Measurements from ENCODE around the gene MSX2.

DNA sequence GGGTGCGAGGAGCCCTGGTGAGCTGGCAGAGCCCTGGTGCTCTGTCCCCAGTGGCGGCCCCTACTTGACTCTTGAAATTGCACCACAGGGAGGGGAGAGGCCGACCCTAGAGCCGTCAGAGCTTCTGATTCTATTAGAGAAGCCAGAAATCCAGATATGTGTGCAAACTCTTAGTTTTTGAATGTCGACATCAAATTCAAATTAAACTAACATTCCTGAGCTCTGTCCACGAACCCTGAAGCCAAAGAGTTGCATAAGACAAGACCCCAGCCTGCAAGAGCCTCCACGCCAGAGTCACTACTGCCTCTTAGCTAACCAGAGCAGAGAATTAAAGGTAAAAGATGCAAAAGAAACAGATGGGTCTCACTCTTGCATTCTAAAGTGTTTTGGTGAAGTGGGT lies 29.8 kb upstream of the MSX2 start:
- TF ChIP-seq EZH2 (IDR thresholded peaks at IDR 0.05): no peak
- TF ChIP-seq, protein P1, sequence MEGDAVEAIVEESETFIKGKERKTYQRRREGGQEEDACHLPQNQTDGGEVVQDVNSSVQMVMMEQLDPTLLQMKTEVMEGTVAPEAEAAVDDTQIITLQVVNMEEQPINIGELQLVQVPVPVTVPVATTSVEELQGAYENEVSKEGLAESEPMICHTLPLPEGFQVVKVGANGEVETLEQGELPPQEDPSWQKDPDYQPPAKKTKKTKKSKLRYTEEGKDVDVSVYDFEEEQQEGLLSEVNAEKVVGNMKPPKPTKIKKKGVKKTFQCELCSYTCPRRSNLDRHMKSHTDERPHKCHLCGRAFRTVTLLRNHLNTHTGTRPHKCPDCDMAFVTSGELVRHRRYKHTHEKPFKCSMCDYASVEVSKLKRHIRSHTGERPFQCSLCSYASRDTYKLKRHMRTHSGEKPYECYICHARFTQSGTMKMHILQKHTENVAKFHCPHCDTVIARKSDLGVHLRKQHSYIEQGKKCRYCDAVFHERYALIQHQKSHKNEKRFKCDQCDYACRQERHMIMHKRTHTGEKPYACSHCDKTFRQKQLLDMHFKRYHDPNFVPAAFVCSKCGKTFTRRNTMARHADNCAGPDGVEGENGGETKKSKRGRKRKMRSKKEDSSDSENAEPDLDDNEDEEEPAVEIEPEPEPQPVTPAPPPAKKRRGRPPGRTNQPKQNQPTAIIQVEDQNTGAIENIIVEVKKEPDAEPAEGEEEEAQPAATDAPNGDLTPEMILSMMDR (IDR thresholded peaks at IDR 0.05 in 2 of 3, conservative IDR thresholded peaks at IDR 0.05 in 1 of 3; ENCODE audit: borderline replicate concordance in 1 of 3, insufficient read depth in 1 of 3, low read depth in 2 of 3, low read length in 2 of 3): no peak
- no peak for TF ChIP-seq RAD21 (IDR thresholded peaks at IDR 0.05; ENCODE audit: low read depth)
- TF ChIP-seq POLR2AphosphoS5 (IDR thresholded peaks at IDR 0.05; ENCODE audit: low read depth, low read length): no peak
- TF ChIP-seq YY1 (IDR thresholded peaks at IDR 0.05; ENCODE audit: extremely low read depth, insufficient replicate concordance, low read depth, low read length): no peak
- TF ChIP-seq, protein P2, sequence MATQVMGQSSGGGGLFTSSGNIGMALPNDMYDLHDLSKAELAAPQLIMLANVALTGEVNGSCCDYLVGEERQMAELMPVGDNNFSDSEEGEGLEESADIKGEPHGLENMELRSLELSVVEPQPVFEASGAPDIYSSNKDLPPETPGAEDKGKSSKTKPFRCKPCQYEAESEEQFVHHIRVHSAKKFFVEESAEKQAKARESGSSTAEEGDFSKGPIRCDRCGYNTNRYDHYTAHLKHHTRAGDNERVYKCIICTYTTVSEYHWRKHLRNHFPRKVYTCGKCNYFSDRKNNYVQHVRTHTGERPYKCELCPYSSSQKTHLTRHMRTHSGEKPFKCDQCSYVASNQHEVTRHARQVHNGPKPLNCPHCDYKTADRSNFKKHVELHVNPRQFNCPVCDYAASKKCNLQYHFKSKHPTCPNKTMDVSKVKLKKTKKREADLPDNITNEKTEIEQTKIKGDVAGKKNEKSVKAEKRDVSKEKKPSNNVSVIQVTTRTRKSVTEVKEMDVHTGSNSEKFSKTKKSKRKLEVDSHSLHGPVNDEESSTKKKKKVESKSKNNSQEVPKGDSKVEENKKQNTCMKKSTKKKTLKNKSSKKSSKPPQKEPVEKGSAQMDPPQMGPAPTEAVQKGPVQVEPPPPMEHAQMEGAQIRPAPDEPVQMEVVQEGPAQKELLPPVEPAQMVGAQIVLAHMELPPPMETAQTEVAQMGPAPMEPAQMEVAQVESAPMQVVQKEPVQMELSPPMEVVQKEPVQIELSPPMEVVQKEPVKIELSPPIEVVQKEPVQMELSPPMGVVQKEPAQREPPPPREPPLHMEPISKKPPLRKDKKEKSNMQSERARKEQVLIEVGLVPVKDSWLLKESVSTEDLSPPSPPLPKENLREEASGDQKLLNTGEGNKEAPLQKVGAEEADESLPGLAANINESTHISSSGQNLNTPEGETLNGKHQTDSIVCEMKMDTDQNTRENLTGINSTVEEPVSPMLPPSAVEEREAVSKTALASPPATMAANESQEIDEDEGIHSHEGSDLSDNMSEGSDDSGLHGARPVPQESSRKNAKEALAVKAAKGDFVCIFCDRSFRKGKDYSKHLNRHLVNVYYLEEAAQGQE (IDR thresholded peaks at IDR 0.05; ENCODE audit: low read depth): no peak
- TF ChIP-seq CEBPB (IDR thresholded peaks at IDR 0.05; ENCODE audit: low read depth): no peak
- no peak for TF ChIP-seq EZH2phosphoT487 (IDR thresholded peaks at IDR 0.05; ENCODE audit: borderline replicate concordance)
- no peak for TF ChIP-seq EGR1 (IDR thresholded peaks at IDR 0.05; ENCODE audit: low read depth)
- no peak for TF ChIP-seq TCF7L2 (IDR thresholded peaks at IDR 0.05; ENCODE audit: borderline replicate concordance, extremely low read depth, insufficient read depth, insufficient read length)
